HEK293T (cell line): Measurements from ENCODE around the gene OPRM1.

Source experiments
- ARNT ChIP-seq: fragments of 450-650 bp; IDR thresholded peaks from 2 replicates; pipeline ENCODE4 v1.6.1; 2017; ENCODE audit warnings: mild to moderate bottlenecking
- BHLHE40 ChIP-seq: fragments of 450-650 bp; IDR thresholded peaks from 2 replicates; pipeline ENCODE4 v1.6.1; 2016; ENCODE audit warnings: mild to moderate bottlenecking, moderate library complexity, borderline replicate concordance
- ELF4 ChIP-seq: fragments of 450-650 bp; IDR thresholded peaks from 2 replicates; pipeline ENCODE4 v1.6.1; 2017; ENCODE audit warnings: antibody characterized with exemption
- FOXA1 ChIP-seq: fragments of 450-650 bp; IDR thresholded peaks from 2 replicates; pipeline ENCODE4 v1.6.1; 2016; ENCODE audit warnings: mild to moderate bottlenecking
- FOXK2 ChIP-seq: fragments of 450-650 bp; IDR thresholded peaks from 2 replicates; pipeline ENCODE4 v1.6.1; 2016; ENCODE audit warnings: mild to moderate bottlenecking
- FOXM1 ChIP-seq: fragments of 450-650 bp; IDR thresholded peaks from 2 replicates; pipeline ENCODE4 v1.6.1; 2017; ENCODE audit warnings: mild to moderate bottlenecking, borderline replicate concordance
- HDGF ChIP-seq: fragments of 450-650 bp; IDR thresholded peaks from 2 replicates; pipeline ENCODE4 v1.6.1; 2017; ENCODE audit warnings: antibody characterized with exemption, borderline replicate concordance
- L3MBTL2 ChIP-seq: fragments of 450-650 bp; conservative IDR thresholded peaks from 2 replicates; pipeline ENCODE4 v1.6.1; 2016; ENCODE audit warnings: mild to moderate bottlenecking
- LEF1 ChIP-seq: fragments of 450-650 bp; IDR thresholded peaks from 2 replicates; pipeline ENCODE4 v1.6.1; 2017; ENCODE audit warnings: mild to moderate bottlenecking, borderline replicate concordance
- SP1 ChIP-seq: fragments of 450-650 bp; IDR thresholded peaks from 2 replicates; pipeline ENCODE4 v1.6.1; 2017
- SUZ12 ChIP-seq: fragments of 450-650 bp; IDR thresholded peaks from 2 replicates; pipeline ENCODE4 v1.6.1; 2016; ENCODE audit warnings: mild to moderate bottlenecking
- TARDBP ChIP-seq: fragments of 450-650 bp; IDR thresholded peaks from 2 replicates; pipeline ENCODE4 v1.6.1; 2016
- ZNF384 ChIP-seq: fragments of 450-650 bp; IDR thresholded peaks from 2 replicates; pipeline ENCODE4 v1.6.1; 2016
- TF ChIP-seq, protein P1 (sequence below): fragments of 450-650 bp; IDR thresholded peaks from 2 replicates; pipeline ENCODE4 v1.6.1; 2016

DNA sequence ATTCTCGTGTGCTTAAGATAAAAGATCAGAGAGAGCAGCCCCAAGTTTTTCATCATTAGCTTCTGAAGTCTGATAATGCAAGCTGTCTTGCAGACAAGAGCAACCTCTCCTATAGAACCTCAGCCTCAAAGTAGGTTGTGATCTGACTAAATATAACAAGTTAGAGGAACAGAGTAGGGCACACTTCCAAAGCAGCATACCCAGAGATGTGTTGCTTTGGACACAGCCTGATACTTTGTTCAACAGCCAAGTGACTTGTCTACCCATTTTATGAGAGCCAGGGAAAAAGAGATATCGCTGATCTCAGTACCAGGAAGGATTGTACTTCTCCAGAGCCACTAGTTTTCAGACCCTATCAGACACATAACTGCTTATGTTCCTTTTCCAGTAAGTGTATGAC lies 44.2 kb upstream of the OPRM1 start:
- TF ChIP-seq ARNT (no peak), FOXK2 (no peak), HDGF (no peak), ZNF384 (no peak), LEF1 (no peak), ELF4 (no peak), SP1 (no peak), FOXA1 (no peak), L3MBTL2 (no peak), TARDBP (no peak), FOXM1 (no peak), SUZ12 (no peak), BHLHE40 (no peak)
- TF ChIP-seq, protein P1, sequence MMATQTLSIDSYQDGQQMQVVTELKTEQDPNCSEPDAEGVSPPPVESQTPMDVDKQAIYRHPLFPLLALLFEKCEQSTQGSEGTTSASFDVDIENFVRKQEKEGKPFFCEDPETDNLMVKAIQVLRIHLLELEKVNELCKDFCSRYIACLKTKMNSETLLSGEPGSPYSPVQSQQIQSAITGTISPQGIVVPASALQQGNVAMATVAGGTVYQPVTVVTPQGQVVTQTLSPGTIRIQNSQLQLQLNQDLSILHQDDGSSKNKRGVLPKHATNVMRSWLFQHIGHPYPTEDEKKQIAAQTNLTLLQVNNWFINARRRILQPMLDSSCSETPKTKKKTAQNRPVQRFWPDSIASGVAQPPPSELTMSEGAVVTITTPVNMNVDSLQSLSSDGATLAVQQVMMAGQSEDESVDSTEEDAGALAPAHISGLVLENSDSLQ: no peak
